ENCODE results near the gene ACSF2.

DNA sequence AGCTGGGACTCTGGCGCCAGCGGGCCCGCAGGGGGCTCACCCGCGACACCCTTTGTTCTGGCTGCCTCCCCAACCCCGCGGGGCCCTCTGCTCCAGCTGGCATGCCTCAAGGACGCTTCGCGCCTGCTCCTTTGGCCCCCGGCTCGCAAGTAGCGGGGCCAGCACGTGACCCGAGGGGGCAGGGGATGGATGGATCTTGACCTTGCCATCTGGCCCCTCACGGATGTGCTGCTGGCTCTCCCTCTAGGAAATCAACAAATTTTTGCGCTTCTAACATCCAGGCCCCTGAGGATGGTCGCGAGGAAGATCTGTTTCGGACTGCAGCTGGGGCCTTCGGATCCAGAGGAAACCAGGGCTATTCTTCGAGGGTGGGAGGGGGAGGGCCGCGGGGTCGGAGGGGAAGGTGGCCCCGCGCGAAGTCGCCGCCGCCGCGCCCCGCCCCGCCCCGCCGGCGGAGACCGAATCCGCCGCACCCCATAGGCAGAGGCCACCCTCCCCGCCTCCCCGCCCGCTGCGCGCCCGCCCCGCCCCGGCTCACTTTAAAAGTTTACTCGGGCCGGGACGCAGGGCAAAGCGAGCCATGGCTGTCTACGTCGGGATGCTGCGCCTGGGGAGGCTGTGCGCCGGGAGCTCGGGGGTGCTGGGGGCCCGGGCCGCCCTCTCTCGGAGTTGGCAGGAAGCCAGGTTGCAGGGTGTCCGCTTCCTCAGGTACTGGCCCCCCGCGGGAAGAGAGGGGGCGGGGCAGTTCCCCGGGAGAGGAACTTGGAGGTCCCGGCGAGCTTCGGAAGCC lies at the start of gene ACSF2:
- no peak for TF ChIP-seq EZH2 (IDR thresholded peaks at IDR 0.05; ENCODE audit: low read length)
- TF ChIP-seq, protein P1, sequence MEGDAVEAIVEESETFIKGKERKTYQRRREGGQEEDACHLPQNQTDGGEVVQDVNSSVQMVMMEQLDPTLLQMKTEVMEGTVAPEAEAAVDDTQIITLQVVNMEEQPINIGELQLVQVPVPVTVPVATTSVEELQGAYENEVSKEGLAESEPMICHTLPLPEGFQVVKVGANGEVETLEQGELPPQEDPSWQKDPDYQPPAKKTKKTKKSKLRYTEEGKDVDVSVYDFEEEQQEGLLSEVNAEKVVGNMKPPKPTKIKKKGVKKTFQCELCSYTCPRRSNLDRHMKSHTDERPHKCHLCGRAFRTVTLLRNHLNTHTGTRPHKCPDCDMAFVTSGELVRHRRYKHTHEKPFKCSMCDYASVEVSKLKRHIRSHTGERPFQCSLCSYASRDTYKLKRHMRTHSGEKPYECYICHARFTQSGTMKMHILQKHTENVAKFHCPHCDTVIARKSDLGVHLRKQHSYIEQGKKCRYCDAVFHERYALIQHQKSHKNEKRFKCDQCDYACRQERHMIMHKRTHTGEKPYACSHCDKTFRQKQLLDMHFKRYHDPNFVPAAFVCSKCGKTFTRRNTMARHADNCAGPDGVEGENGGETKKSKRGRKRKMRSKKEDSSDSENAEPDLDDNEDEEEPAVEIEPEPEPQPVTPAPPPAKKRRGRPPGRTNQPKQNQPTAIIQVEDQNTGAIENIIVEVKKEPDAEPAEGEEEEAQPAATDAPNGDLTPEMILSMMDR (optimal IDR thresholded peaks at IDR 0.05 in 1 of 3, IDR thresholded peaks at IDR 0.05 in 1 of 3, conservative IDR thresholded peaks at IDR 0.05 in 1 of 3; ENCODE audit: extremely low read depth in 1 of 3, insufficient read depth in 2 of 3, low read length in 3 of 3), result no peak
